Tibial artery (tissue), 4 donors: ENCODE measurements around the gene RFPL2.

ENCODE experiments used
- DNase-seq, 2 donors: peaks; one replicate each; pipeline ENCODE4 v3.0.0-alpha.2; 2019
- H3K27ac ChIP-seq, 2 donors: fragments of 200-600 bp; sonication (generic) in 1 of 2; 1 replicate in 1 of 2; 2 replicates in 1 of 2; pipeline ENCODE4 v1.5.1; 2018 to 2019; ENCODE audit warnings: mild to moderate bottlenecking in 1 of 2
- H3K27me3 ChIP-seq, 2 donors: fragments of 200-600 bp; sonication (generic) in 1 of 2; one replicate each; pipeline versions ENCODE4 v1.5.1 to v1.6.0; 2016 to 2019
- H3K36me3 ChIP-seq, 3 donors: fragments of 200-600 bp; sonication (generic) in 2 of 3; one replicate each; pipeline ENCODE4 v1.5.1; 2016 to 2019; ENCODE audit warnings: mild to moderate bottlenecking in 2 of 3
- H3K4me1 ChIP-seq, 4 donors: fragments of 200-600 bp; sonication (generic) in 2 of 4; 1 replicate in 3 of 4; 2 replicates in 1 of 4; pipeline ENCODE4 v1.5.1; 2016 to 2019
- H3K4me3 ChIP-seq, 2 donors: fragments of 200-600 bp; sonication (generic) in 1 of 2; 1 replicate in 1 of 2; 2 replicates in 1 of 2; pipeline ENCODE4 v1.5.1; 2018 to 2019; ENCODE audit warnings: mild to moderate bottlenecking in 2 of 2
- H3K9me3 ChIP-seq, 3 donors: fragments of 200-600 bp; sonication (generic) in 1 of 3; one replicate each; pipeline ENCODE4 v1.5.1; 2016 to 2019
- intact Hi-C: fragments of 100-400 bp; cut with DNase I; formaldehyde crosslinking; loops from one replicate; pipeline ENCODE4 v1.15.0; 2023; ENCODE audit warnings: low total_unique reads
- TF ChIP-seq, protein P1 (sequence below), 2 experiments: fragments of 200-600 bp in 1 of 2; fragments of 450-650 bp in 1 of 2; IDR thresholded peaks; one replicate each; pipeline ENCODE4 v1.5.1; 2017 to 2019; ENCODE audit warnings: antibody characterized with exemption in 2 of 2, mild to moderate bottlenecking in 1 of 2, moderate library complexity in 1 of 2

RFPL2 gene

GRCh38 chr22:32216911-32217310, 12.0 kb upstream of the RFPL2 start:
- TF ChIP-seq, protein P1, sequence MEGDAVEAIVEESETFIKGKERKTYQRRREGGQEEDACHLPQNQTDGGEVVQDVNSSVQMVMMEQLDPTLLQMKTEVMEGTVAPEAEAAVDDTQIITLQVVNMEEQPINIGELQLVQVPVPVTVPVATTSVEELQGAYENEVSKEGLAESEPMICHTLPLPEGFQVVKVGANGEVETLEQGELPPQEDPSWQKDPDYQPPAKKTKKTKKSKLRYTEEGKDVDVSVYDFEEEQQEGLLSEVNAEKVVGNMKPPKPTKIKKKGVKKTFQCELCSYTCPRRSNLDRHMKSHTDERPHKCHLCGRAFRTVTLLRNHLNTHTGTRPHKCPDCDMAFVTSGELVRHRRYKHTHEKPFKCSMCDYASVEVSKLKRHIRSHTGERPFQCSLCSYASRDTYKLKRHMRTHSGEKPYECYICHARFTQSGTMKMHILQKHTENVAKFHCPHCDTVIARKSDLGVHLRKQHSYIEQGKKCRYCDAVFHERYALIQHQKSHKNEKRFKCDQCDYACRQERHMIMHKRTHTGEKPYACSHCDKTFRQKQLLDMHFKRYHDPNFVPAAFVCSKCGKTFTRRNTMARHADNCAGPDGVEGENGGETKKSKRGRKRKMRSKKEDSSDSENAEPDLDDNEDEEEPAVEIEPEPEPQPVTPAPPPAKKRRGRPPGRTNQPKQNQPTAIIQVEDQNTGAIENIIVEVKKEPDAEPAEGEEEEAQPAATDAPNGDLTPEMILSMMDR (IDR thresholded peaks at IDR 0.05) = no peak
- intact Hi-C loops = no loop called here
- peaks cover 0 to 3% of the 10 kb centered on the region in 2 donors for H3K27me3 ChIP-seq
- H3K4me3 ChIP-seq = no peak overlapping the region
- H3K4me1 ChIP-seq = no peaks in the 10 kb centered on the region
- no peak for DNase-seq
- H3K27ac ChIP-seq = no peak overlapping the region
- no peaks in the 10 kb centered on the region for H3K9me3 ChIP-seq
- H3K36me3 ChIP-seq = no peaks in the 10 kb centered on the region

DNA sequence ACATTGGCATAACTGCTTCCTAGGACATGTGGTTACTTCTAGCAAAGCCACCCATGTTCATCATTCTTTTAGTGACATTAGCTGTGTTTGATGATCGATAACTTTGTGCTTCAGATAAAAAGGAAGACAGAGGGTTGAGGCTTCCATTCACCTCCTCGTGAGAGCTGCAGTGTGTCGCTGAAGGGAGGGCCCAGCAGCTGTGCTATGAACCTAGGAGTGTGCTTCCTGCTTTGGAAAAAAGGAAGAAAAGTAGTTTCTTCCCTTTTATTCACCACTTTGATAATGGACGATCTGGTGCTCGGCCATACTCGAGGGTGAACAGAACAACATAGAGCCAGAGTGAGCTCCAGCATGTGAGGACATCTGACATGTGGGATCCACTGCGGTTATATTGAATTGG, 6.1 kb upstream of the RFPL2 start:
- no peaks in the 10 kb centered on the region for H3K9me3 ChIP-seq
- TF ChIP-seq, protein P1 (IDR thresholded peaks at IDR 0.05) = no peak
- no peak overlapping the region for H3K27ac ChIP-seq
- peaks cover 0 to 10% of the 10 kb centered on the region in 2 donors for H3K27me3 ChIP-seq
- H3K36me3 ChIP-seq = no peaks in the 10 kb centered on the region
- no peaks in the 10 kb centered on the region for H3K4me1 ChIP-seq
- H3K4me3 ChIP-seq = no peak overlapping the region
- intact Hi-C loops = no loop called here
- no peak for DNase-seq

GRCh38 chr22:32208681-32209080, 3.8 kb upstream of the RFPL2 start:
- DNase-seq = no peak
- Histone ChIP-seq H3K36me3 (no peaks in the 10 kb centered on the region), H3K4me3 (no peak overlapping the region), H3K27me3 (peaks cover 0 to 32% of the 10 kb centered on the region in 2 donors), H3K9me3 (no peaks in the 10 kb centered on the region), H3K27ac (no peak overlapping the region), H3K4me1 (peaks cover 0 to 9% (median 0%) of the 10 kb centered on the region in 4 donors)
- TF ChIP-seq, protein P1 (IDR thresholded peaks at IDR 0.05) = no peak
- intact Hi-C loops = no loop called here

- intact Hi-C loops = no loop called here
- Histone ChIP-seq H3K4me3 (no peak overlapping the region), H3K27me3 (peaks cover 0 to 39% of the 10 kb centered on the region in 2 donors), H3K27ac (no peak overlapping the region), H3K9me3 (no peaks in the 10 kb centered on the region), H3K4me1 (peaks cover 0 to 16% (median 0%) of the 10 kb centered on the region in 4 donors), H3K36me3 (no peaks in the 10 kb centered on the region)
- no peak for DNase-seq
- TF ChIP-seq, protein P1 (IDR thresholded peaks at IDR 0.05) = no peak
Observed at GRCh38 chr22:32207971-32208480, 3.2 kb upstream of the RFPL2 start.

DNA sequence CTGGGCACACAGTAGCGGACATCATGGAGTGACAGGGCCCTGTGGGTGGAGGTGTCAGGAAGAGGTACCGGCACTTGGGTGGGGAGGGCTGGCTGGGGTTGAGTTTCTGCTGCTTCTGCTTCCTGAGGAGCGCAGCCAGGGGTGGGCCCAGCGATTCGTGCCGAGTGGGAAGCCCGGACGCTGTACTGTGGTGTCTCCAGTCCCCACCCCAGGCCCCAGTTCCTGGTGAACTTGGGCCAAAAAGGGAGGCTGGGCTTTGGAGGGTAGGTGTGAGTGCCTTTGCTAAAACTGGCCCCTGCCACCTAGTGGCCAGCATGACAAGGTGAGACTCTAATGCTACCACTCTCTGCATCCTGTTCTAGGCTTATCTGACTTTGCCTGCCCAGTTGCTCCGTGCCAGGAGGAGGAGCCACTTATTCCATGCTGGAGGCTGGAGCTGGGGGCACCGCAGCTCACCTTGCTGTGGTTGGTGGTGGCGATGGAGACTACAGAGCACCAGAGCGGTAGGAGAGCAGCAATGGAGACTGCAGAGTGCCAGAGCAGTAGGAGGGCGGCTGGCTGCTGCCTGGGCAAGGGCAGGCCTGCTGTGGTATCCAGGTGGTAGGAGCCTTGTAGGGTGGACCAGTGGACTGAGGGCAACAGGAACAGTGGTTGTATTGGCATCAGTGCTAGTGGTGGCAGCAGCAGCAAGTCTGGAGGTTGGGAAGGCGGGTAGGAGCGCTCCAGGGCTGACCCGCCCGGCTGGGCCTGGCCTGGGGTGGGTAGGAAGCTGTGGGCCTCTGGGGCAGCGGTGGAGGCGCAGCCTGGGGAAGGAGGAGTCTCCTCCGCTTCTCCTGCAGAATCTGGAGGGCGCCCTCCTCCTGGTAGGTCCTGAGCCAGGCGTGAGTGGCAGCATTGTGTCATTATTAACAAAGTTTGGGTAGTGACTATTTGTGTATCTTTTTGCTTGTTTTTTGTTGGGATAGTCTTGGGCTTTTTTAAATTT, 2.2 kb upstream of the RFPL2 start:
- H3K27ac ChIP-seq = no peak overlapping the region
- peaks cover 0 to 23% (median 2%) of the 10 kb centered on the region in 4 donors for H3K4me1 ChIP-seq
- H3K27me3 ChIP-seq = peaks cover 0 to 43% of the 10 kb centered on the region in 2 donors
- no peaks in the 10 kb centered on the region for H3K9me3 ChIP-seq
- H3K36me3 ChIP-seq = no peaks in the 10 kb centered on the region
- DNase-seq = no peak
- TF ChIP-seq, protein P1 (IDR thresholded peaks at IDR 0.05) = peak in 1 of 2 experiments; percentile 21
- intact Hi-C loops = no loop called here
- H3K4me3 ChIP-seq = no peak overlapping the region
